NB4 (cell line): ENCODE results near the gene ACTN1.

Experiments used
- DNase-seq: peaks from one replicate; pipeline ENCODE4 v3.0.0; 2010; ENCODE audit warnings: low read depth
- H3K4me3 ChIP-seq: one replicate; pipeline ENCODE4 v1.5.1; 2011; ENCODE audit warnings: mild to moderate bottlenecking, low read depth, low read length, moderate library complexity
- CTCF ChIP-seq: IDR thresholded peaks from one replicate; pipeline ENCODE4 v1.5.1; 2012; ENCODE audit warnings: low read depth, low read length
- MAX ChIP-seq: IDR thresholded peaks from 2 replicates; pipeline ENCODE4 v1.6.1; 2011; ENCODE audit warnings: low read depth, low read length
- MYC ChIP-seq: IDR thresholded peaks from 2 replicates; pipeline ENCODE4 v1.6.1; 2011; ENCODE audit warnings: low read depth, low read length
- POLR2A ChIP-seq: IDR thresholded peaks from 2 replicates; pipeline ENCODE4 v1.6.1; 2011; ENCODE audit warnings: mild to moderate bottlenecking; ENCODE audit not compliant: insufficient read length; ENCODE audit errors: extremely low read depth

Gene ACTN1

GRCh38 chr14:68951035-68951797 is 27.9 kb downstream of the ACTN1 start:
- H3K4me3 ChIP-seq = no peak overlapping the region
- DNase-seq = peak; percentile 84
- TF ChIP-seq POLR2A = no peak
- TF ChIP-seq CTCF = no peak
- no peak for TF ChIP-seq MAX
- TF ChIP-seq MYC = no peak

- peak; percentile 81 for DNase-seq
Observed at GRCh38 chr14:68950111-68950510, 29.0 kb downstream of the ACTN1 start.

GRCh38 chr14:68949601-68949965 is 29.5 kb downstream of the ACTN1 start:
- no peak overlapping the region for H3K4me3 ChIP-seq
- TF ChIP-seq MAX = no peak
- no peak for TF ChIP-seq POLR2A
- TF ChIP-seq CTCF = no peak
- TF ChIP-seq MYC = no peak
- DNase-seq = no peak

More at GRCh38 chr14:68950111-68950510, 29.0 kb downstream of the ACTN1 start:
- TF ChIP-seq POLR2A (no peak), CTCF (no peak), MYC (no peak), MAX (no peak)
- H3K4me3 ChIP-seq = no peak overlapping the region

GRCh38 chr14:68948686-68949600 is 30.2 kb downstream of the ACTN1 start:
- peak; percentile 49 for DNase-seq
- TF ChIP-seq CTCF (no peak), MAX (peak; percentile 40; the same call in 1 of the 2 replicates)
- H3K4me3 ChIP-seq = no peak overlapping the region

- H3K4me3 ChIP-seq = peak overlapping the region; percentile 41
- DNase-seq = peak; percentile 99
- peak; percentile 32; the same call in 1 of the 2 replicates for TF ChIP-seq MAX
- peak; percentile 60 for TF ChIP-seq MYC
- TF ChIP-seq CTCF = no peak
Observed at GRCh38 chr14:68947802-68948201, 31.3 kb downstream of the ACTN1 start.
